Lower leg skin (tissue), 3 donors: ENCODE results near the gene CPLANE1.

ENCODE experiments used
- POLR2A ChIP-seq, 2 donors: fragments of 450-650 bp; IDR thresholded peaks; one replicate each; pipeline ENCODE4 v1.6.1; 2016 to 2017; ENCODE audit warnings: antibody characterized with exemption in 2 of 2, mild to moderate bottlenecking in 1 of 2, moderate library complexity in 1 of 2
- TF ChIP-seq, protein P1 (sequence below), 3 donors: fragments of 450-650 bp; IDR thresholded peaks; one replicate each; pipeline ENCODE4 v1.5.1; 2016; ENCODE audit warnings: antibody characterized with exemption in 3 of 3, mild to moderate bottlenecking in 3 of 3, moderate library complexity in 2 of 3

DNA sequence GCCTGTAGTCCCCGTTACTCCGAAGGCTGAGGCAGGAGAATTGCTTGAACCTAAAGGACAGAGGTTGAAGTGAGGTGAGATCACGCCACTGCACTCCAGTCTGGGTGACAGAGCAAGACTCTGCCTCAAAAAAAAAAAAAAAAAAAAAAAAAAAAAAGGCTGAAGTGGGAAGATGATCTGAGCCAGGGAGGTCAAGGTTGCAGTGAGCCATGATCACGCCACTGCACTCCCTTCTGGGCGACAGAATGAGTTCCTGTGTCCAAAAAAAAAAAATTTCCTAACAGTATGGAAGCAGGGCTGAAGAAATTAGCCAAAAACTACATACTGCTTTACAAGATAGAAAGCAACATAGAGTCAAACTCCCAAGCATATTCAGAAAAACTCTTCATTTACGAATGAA, 132.8 kb downstream of the CPLANE1 start:
- TF ChIP-seq POLR2A (IDR thresholded peaks at IDR 0.05) = no peak
- TF ChIP-seq, protein P1, sequence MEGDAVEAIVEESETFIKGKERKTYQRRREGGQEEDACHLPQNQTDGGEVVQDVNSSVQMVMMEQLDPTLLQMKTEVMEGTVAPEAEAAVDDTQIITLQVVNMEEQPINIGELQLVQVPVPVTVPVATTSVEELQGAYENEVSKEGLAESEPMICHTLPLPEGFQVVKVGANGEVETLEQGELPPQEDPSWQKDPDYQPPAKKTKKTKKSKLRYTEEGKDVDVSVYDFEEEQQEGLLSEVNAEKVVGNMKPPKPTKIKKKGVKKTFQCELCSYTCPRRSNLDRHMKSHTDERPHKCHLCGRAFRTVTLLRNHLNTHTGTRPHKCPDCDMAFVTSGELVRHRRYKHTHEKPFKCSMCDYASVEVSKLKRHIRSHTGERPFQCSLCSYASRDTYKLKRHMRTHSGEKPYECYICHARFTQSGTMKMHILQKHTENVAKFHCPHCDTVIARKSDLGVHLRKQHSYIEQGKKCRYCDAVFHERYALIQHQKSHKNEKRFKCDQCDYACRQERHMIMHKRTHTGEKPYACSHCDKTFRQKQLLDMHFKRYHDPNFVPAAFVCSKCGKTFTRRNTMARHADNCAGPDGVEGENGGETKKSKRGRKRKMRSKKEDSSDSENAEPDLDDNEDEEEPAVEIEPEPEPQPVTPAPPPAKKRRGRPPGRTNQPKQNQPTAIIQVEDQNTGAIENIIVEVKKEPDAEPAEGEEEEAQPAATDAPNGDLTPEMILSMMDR (IDR thresholded peaks at IDR 0.05) = no peak
